ENCODE data around the gene KCNAB3. TPM values are rescaled to one million over a fixed set of nuclear protein-coding genes. Genes with fewer than 3 reads are reported as not detected.
A peak's percentile ranks its signal among the peaks of the same experiment; 100 is the strongest.

The KCNAB3 gene
- polyA plus RNA-seq, 1 donor (not counting 4 experiments of a cell fraction or from before 2014, with no cell fraction given) = 2.0 TPM

- peak within 1 kb of the TSS; percentile 63 to 94 (median 90) for H3K4me3 ChIP-seq (ENCODE audit: control insufficient read depth in 2 of 3, extremely low read depth in 1 of 3, insufficient read depth in 2 of 3, low read depth in 1 of 3, low read length in 3 of 3)
- H3K36me3 ChIP-seq (ENCODE audit: control insufficient read depth in 2 of 2, extremely low read depth in 1 of 2, insufficient read depth in 2 of 2, low read length in 2 of 2) = peaks cover 14 to 22% of the 10 kb centered on the region in 2 experiments
- H3K9ac ChIP-seq (ENCODE audit: control insufficient read depth, extremely low read depth, insufficient read depth, low read length) = peak within 1 kb of the TSS; percentile 92
- TF ChIP-seq CTCF (optimal IDR thresholded peaks at IDR 0.05 in 1 of 3, IDR thresholded peaks at IDR 0.05 in 1 of 3, conservative IDR thresholded peaks at IDR 0.05 in 1 of 3; ENCODE audit: extremely low read depth in 1 of 3, insufficient read depth in 2 of 3, low read length in 3 of 3) (no peak), EZH2 (IDR thresholded peaks at IDR 0.05; ENCODE audit: low read length) (no peak)
- H4K20me1 ChIP-seq (ENCODE audit: control insufficient read depth, extremely low read depth, insufficient read depth, low read length) = no peaks in the 10 kb centered on the region
- no peaks in the 10 kb centered on the region for H3K9me3 ChIP-seq (ENCODE audit: control insufficient read depth, low read depth, low read length)
- H3K9me1 ChIP-seq (ENCODE audit: control insufficient read depth, extremely low read depth, insufficient read depth, low read length) = peaks cover 4% of the 10 kb centered on the region
- peaks cover 18% of the 10 kb centered on the region for H3K4me1 ChIP-seq (ENCODE audit: control insufficient read depth, extremely low read depth, insufficient read depth, low read length)
- peak within 1 kb of the TSS; percentile 99 for H2AFZ ChIP-seq (ENCODE audit: control insufficient read depth, low read length)
- peak within 1 kb of the TSS; percentile 98 for H3K4me2 ChIP-seq (ENCODE audit: control insufficient read depth, extremely low read depth, insufficient read depth, low read depth, low read length)
- dilution Hi-C loops (cut with MboI; ENCODE audit: extremely low pct_ligation_motif_present, low sequenced_read_pairs) = no loop called here
- peak within 1 kb of the TSS; percentile 90 for H3K27ac ChIP-seq (ENCODE audit: control insufficient read depth, insufficient read depth, low read length)
- peak; percentile 71 for FAIRE-seq
- H3K27me3 ChIP-seq (ENCODE audit: control insufficient read depth, extremely low read depth, insufficient read depth, low read length) = no peaks in the 10 kb centered on the region
- H3K79me2 ChIP-seq (ENCODE audit: control insufficient read depth, insufficient read depth, low read length) = peaks cover 32% of the 10 kb centered on the region
- DNase-seq (ENCODE audit: low read depth, low spot score) = peak; percentile 98
Observed at GRCh38 chr17:7931709-7932482, 2.2 kb upstream of the KCNAB3 start, which contains the start of the genes CNTROB and TRAPPC1. TSS of gene CNTROB (plus strand) at chr17:7932206. CDS start at chr17:7933080, 874 bp downstream. TSS of gene TRAPPC1 (minus strand) at chr17:7931946. CDS start at chr17:7931829, 117 bp downstream.

- dilution Hi-C loops (cut with MboI; ENCODE audit: extremely low pct_ligation_motif_present, low sequenced_read_pairs) = no loop called here
- Histone ChIP-seq H2AFZ (ENCODE audit: control insufficient read depth, low read length) (peak overlapping the region; percentile 79), H3K4me3 (ENCODE audit: control insufficient read depth in 2 of 3, extremely low read depth in 1 of 3, insufficient read depth in 2 of 3, low read depth in 1 of 3, low read length in 3 of 3) (peak overlapping the region; percentile 63 to 94 (median 90)), H3K27ac (ENCODE audit: control insufficient read depth, insufficient read depth, low read length) (peak overlapping the region; percentile 75), H3K9me1 (ENCODE audit: control insufficient read depth, extremely low read depth, insufficient read depth, low read length) (peaks cover 4% of the 10 kb centered on the region), H3K79me2 (ENCODE audit: control insufficient read depth, insufficient read depth, low read length) (peaks cover 32% of the 10 kb centered on the region), H3K4me1 (ENCODE audit: control insufficient read depth, extremely low read depth, insufficient read depth, low read length) (peaks cover 18% of the 10 kb centered on the region), H4K20me1 (ENCODE audit: control insufficient read depth, extremely low read depth, insufficient read depth, low read length) (no peaks in the 10 kb centered on the region), H3K36me3 (ENCODE audit: control insufficient read depth in 2 of 2, extremely low read depth in 1 of 2, insufficient read depth in 2 of 2, low read length in 2 of 2) (peaks cover 5 to 16% of the 10 kb centered on the region in 2 experiments), H3K9ac (ENCODE audit: control insufficient read depth, extremely low read depth, insufficient read depth, low read length) (peak overlapping the region; percentile 92), H3K27me3 (ENCODE audit: control insufficient read depth, extremely low read depth, insufficient read depth, low read length) (no peaks in the 10 kb centered on the region), H3K9me3 (ENCODE audit: control insufficient read depth, low read depth, low read length) (no peaks in the 10 kb centered on the region), H3K4me2 (ENCODE audit: control insufficient read depth, extremely low read depth, insufficient read depth, low read depth, low read length) (peak overlapping the region; percentile 88)
- TF ChIP-seq CTCF (optimal IDR thresholded peaks at IDR 0.05 in 1 of 3, IDR thresholded peaks at IDR 0.05 in 1 of 3, conservative IDR thresholded peaks at IDR 0.05 in 1 of 3; ENCODE audit: extremely low read depth in 1 of 3, insufficient read depth in 2 of 3, low read length in 3 of 3) (no peak), EZH2 (IDR thresholded peaks at IDR 0.05; ENCODE audit: low read length) (no peak)
- no peak for DNase-seq (ENCODE audit: low read depth, low spot score)
- FAIRE-seq = peak; percentile 49
Observed at GRCh38 chr17:7930841-7931631, 1.4 kb upstream of the KCNAB3 start.
